OCI-LY1 (cell line): Measurements from ENCODE around the gene TMED6.

Source experiments
- H2AFZ ChIP-seq: fragments of 200-600 bp; sonication (generic), shearing (Covaris generic); 2 replicates; pipeline ENCODE4 v1.6.0; 2014; ENCODE audit warnings: antibody characterized with exemption, mild to moderate bottlenecking, low read length
- H3F3A ChIP-seq: fragments of 200-600 bp; sonication (generic), shearing (Covaris generic); 2 replicates; pipeline ENCODE4 v1.6.0; 2014; ENCODE audit warnings: mild to moderate bottlenecking, antibody characterized with exemption, low read length, moderate library complexity; ENCODE audit not compliant: insufficient read depth
- H3K27ac ChIP-seq: fragments of 200-600 bp; sonication (generic); 2 replicates; pipeline ENCODE4 v1.5.1; 2014; ENCODE audit warnings: low read length, mixed run types, mild to moderate bottlenecking, low read depth; ENCODE audit not compliant: poor library complexity, severe bottlenecking
- H3K27me3 ChIP-seq: fragments of 200-600 bp; sonication (generic); 2 replicates; pipeline ENCODE4 v1.6.0; 2014; ENCODE audit warnings: antibody characterized with exemption, mild to moderate bottlenecking, low read length, moderate library complexity; ENCODE audit not compliant: insufficient read depth
- H3K36me3 ChIP-seq: fragments of 200-600 bp; sonication (generic); 2 replicates; pipeline ENCODE4 v1.6.1; 2014; ENCODE audit warnings: mild to moderate bottlenecking, antibody characterized with exemption, low read length, moderate library complexity, mixed read lengths; ENCODE audit not compliant: insufficient read depth
- H3K4me1 ChIP-seq: fragments of 200-600 bp; sonication (generic); 2 replicates; pipeline ENCODE4 v1.5.1; 2014; ENCODE audit warnings: mild to moderate bottlenecking, low read length, moderate library complexity; ENCODE audit not compliant: insufficient read depth, severe bottlenecking
- H3K4me2 ChIP-seq: fragments of 200-600 bp; sonication (generic), shearing (Covaris generic); 2 replicates; pipeline ENCODE4 v1.6.1; 2014; ENCODE audit warnings: low read length
- H3K4me3 ChIP-seq: fragments of 200-600 bp; sonication (generic); 2 replicates; pipeline ENCODE4 v1.5.1; 2014; ENCODE audit warnings: low read length, low read depth, mild to moderate bottlenecking, mixed read lengths; ENCODE audit not compliant: poor library complexity, severe bottlenecking
- H3K79me2 ChIP-seq: fragments of 200-600 bp; shearing (Covaris generic); 2 replicates; pipeline ENCODE4 v1.6.1; 2016; ENCODE audit warnings: mixed run types, low read length, mixed read lengths; ENCODE audit not compliant: insufficient read depth
- H3K9ac ChIP-seq: fragments of 200-600 bp; sonication (generic), shearing (Covaris generic); 2 replicates; pipeline ENCODE4 v1.6.1; 2014; ENCODE audit warnings: mild to moderate bottlenecking, low read length, mixed read lengths
- H3K9me2 ChIP-seq: fragments of 200-600 bp; sonication (generic), shearing (Covaris generic); 2 replicates; pipeline ENCODE4 v1.6.1; 2014; ENCODE audit warnings: low read depth, mild to moderate bottlenecking, low read length, mixed read lengths
- H3K9me3 ChIP-seq: fragments of 200-600 bp; shearing (Covaris generic); 2 replicates; pipeline ENCODE4 v1.6.1; 2014; ENCODE audit warnings: low read length, mixed read lengths
- H4K20me1 ChIP-seq: fragments of 200-600 bp; sonication (generic), shearing (Covaris generic); 2 replicates; pipeline ENCODE4 v1.6.0; 2016; ENCODE audit warnings: mild to moderate bottlenecking, low read length; ENCODE audit not compliant: insufficient read depth
- EZH2 ChIP-seq: fragments of 200-600 bp; sonication (generic), shearing (Covaris generic); IDR thresholded peaks from 2 replicates; pipeline ENCODE4 v1.8.0; 2017; ENCODE audit warnings: borderline replicate concordance, mixed run types, mild to moderate bottlenecking, antibody characterized with exemption, low read length, moderate library complexity, mixed read lengths
- TF ChIP-seq, protein P1 (sequence below): fragments of 200-600 bp; sonication (generic), shearing (Covaris generic); IDR thresholded peaks from 2 replicates; pipeline ENCODE4 v1.5.1; 2017; ENCODE audit warnings: mild to moderate bottlenecking, antibody characterized with exemption, low read length, moderate library complexity, mixed read lengths

The TMED6 gene

DNA sequence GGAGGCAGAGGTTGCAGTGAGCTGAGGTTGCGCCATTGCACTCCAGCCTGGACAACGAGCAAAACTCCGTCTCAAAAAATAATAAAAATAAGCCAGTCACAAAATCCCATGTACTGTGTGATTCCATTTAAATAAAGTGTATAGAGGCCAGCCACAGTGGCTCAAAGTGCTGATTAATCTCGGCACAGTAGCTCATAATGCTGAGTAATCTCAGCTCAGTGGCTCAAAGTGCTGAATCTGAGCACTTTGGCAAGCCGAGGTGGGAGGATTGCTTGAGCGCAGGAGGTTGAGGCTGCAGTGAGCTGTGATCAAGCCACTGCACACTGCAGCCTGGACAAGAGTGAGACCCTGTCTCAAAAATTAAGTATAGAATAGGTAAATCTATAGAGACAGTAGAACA is 4.9 kb downstream of the TMED6 start:
- Histone ChIP-seq H3K4me3 (no peak overlapping the region), H3K36me3 (peaks cover 30% of the 10 kb centered on the region), H3K4me1 (no peaks in the 10 kb centered on the region), H3K9ac (no peak overlapping the region), H2AFZ (no peak overlapping the region), H3K4me2 (no peak overlapping the region), H3K9me3 (no peaks in the 10 kb centered on the region), H3K9me2 (no peaks in the 10 kb centered on the region), H4K20me1 (no peaks in the 10 kb centered on the region), H3K79me2 (no peaks in the 10 kb centered on the region), H3K27me3 (no peaks in the 10 kb centered on the region), H3F3A (no peaks in the 10 kb centered on the region), H3K27ac (no peak overlapping the region)
- no peak for TF ChIP-seq EZH2
- TF ChIP-seq, protein P1, sequence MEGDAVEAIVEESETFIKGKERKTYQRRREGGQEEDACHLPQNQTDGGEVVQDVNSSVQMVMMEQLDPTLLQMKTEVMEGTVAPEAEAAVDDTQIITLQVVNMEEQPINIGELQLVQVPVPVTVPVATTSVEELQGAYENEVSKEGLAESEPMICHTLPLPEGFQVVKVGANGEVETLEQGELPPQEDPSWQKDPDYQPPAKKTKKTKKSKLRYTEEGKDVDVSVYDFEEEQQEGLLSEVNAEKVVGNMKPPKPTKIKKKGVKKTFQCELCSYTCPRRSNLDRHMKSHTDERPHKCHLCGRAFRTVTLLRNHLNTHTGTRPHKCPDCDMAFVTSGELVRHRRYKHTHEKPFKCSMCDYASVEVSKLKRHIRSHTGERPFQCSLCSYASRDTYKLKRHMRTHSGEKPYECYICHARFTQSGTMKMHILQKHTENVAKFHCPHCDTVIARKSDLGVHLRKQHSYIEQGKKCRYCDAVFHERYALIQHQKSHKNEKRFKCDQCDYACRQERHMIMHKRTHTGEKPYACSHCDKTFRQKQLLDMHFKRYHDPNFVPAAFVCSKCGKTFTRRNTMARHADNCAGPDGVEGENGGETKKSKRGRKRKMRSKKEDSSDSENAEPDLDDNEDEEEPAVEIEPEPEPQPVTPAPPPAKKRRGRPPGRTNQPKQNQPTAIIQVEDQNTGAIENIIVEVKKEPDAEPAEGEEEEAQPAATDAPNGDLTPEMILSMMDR = no peak

- no peak overlapping the region for H3K4me2 ChIP-seq
- H3K27ac ChIP-seq = no peak overlapping the region
- H4K20me1 ChIP-seq = no peaks in the 10 kb centered on the region
- no peaks in the 10 kb centered on the region for H3K9me3 ChIP-seq
- no peak overlapping the region for H3K4me3 ChIP-seq
- no peaks in the 10 kb centered on the region for H3K9me2 ChIP-seq
- TF ChIP-seq, protein P1 = no peak
- no peak for TF ChIP-seq EZH2
- H3F3A ChIP-seq = no peaks in the 10 kb centered on the region
- H3K9ac ChIP-seq = no peak overlapping the region
- no peak overlapping the region for H2AFZ ChIP-seq
- H3K79me2 ChIP-seq = peaks cover 6% of the 10 kb centered on the region; the same call in 1 of the 2 replicates
- peaks cover 6% of the 10 kb centered on the region for H3K4me1 ChIP-seq
- no peaks in the 10 kb centered on the region for H3K27me3 ChIP-seq
- peaks cover 38% of the 10 kb centered on the region for H3K36me3 ChIP-seq
Measured at GRCh38 chr16:69345923-69346322, 5.7 kb downstream of the TMED6 start.

DNA sequence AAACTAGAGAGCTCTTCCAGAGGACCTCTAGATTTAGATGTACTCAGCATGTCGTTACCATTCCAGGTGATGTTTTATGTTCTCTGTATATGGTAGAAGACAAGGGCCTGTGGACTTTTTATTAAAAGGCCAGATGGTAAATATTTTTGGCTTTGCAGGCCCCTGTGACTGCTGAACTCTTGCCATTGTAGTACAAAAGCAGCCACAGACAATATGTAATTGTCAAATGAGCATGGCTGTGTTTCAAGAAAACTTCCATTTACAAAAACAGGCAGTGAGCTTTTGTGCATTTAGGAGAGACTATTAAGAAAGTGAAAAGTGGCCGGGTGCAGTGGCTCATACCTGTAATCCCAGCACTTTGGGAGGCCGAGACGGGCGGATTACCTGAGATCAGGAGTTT is 7.4 kb downstream of the TMED6 start:
- peaks cover 35% of the 10 kb centered on the region for H3K36me3 ChIP-seq
- no peak overlapping the region for H3K9ac ChIP-seq
- TF ChIP-seq, protein P1 = no peak
- TF ChIP-seq EZH2 = no peak
- H3K9me3 ChIP-seq = no peaks in the 10 kb centered on the region
- H3K27ac ChIP-seq = no peak overlapping the region
- no peaks in the 10 kb centered on the region for H3K27me3 ChIP-seq
- no peaks in the 10 kb centered on the region for H4K20me1 ChIP-seq
- H3K4me3 ChIP-seq = no peak overlapping the region
- peaks cover 15% of the 10 kb centered on the region for H3K4me1 ChIP-seq
- no peak overlapping the region for H2AFZ ChIP-seq
- H3K79me2 ChIP-seq = peaks cover 19% of the 10 kb centered on the region
- no peaks in the 10 kb centered on the region for H3F3A ChIP-seq
- H3K9me2 ChIP-seq = no peaks in the 10 kb centered on the region
- H3K4me2 ChIP-seq = no peak overlapping the region
